Measurements from ENCODE around the gene THEMIS.

THEMIS gene

GRCh38 chr6:127762284-127762683 is 138.6 kb downstream of the THEMIS start:
- Histone ChIP-seq H3K27ac (ENCODE audit: low read depth, low read length) (no peak overlapping the region), H3K9ac (ENCODE audit: low read length in 5 of 5) (no peak overlapping the region), H3K9me3 (ENCODE audit: control insufficient read depth in 5 of 5, low read length in 5 of 5) (no peaks in the 10 kb centered on the region), H3K4me1 (ENCODE audit: control insufficient read depth in 5 of 5, insufficient read depth in 5 of 5, low read length in 5 of 5) (no peaks in the 10 kb centered on the region), H3K36me3 (ENCODE audit: control insufficient read depth in 5 of 5, insufficient read depth in 5 of 5, low read length in 5 of 5) (no peaks in the 10 kb centered on the region), H3K27me3 (ENCODE audit: control insufficient read depth in 5 of 5, insufficient read depth in 4 of 5, low read length in 5 of 5) (no peaks in the 10 kb centered on the region), H3K4me3 (ENCODE audit: low read depth in 1 of 5, low read length in 5 of 5) (no peak overlapping the region)

- Histone ChIP-seq H3K27ac (ENCODE audit: low read depth, low read length) (no peak overlapping the region), H3K9me3 (ENCODE audit: control insufficient read depth in 5 of 5, low read length in 5 of 5) (no peaks in the 10 kb centered on the region), H3K4me3 (ENCODE audit: low read depth in 1 of 5, low read length in 5 of 5) (no peak overlapping the region), H3K27me3 (ENCODE audit: control insufficient read depth in 5 of 5, insufficient read depth in 4 of 5, low read length in 5 of 5) (no peaks in the 10 kb centered on the region), H3K4me1 (ENCODE audit: control insufficient read depth in 5 of 5, insufficient read depth in 5 of 5, low read length in 5 of 5) (no peaks in the 10 kb centered on the region), H3K36me3 (ENCODE audit: control insufficient read depth in 5 of 5, insufficient read depth in 5 of 5, low read length in 5 of 5) (no peaks in the 10 kb centered on the region), H3K9ac (ENCODE audit: low read length in 5 of 5) (no peak overlapping the region)
Observed at GRCh38 chr6:127761084-127761483, 139.8 kb downstream of the THEMIS start.

GRCh38 chr6:127749095-127749494 is 151.8 kb downstream of the THEMIS start:
- H3K27ac ChIP-seq (ENCODE audit: low read depth, low read length), result no peak overlapping the region
- no peaks in the 10 kb centered on the region for H3K27me3 ChIP-seq (ENCODE audit: control insufficient read depth in 5 of 5, insufficient read depth in 4 of 5, low read length in 5 of 5)
- H3K36me3 ChIP-seq (ENCODE audit: control insufficient read depth in 5 of 5, insufficient read depth in 5 of 5, low read length in 5 of 5), result no peaks in the 10 kb centered on the region
- H3K9me3 ChIP-seq (ENCODE audit: control insufficient read depth in 5 of 5, low read length in 5 of 5), result no peaks in the 10 kb centered on the region
- no peak overlapping the region for H3K9ac ChIP-seq (ENCODE audit: low read length in 5 of 5)
- no peak overlapping the region for H3K4me3 ChIP-seq (ENCODE audit: low read depth in 1 of 5, low read length in 5 of 5)
- no peaks in the 10 kb centered on the region for H3K4me1 ChIP-seq (ENCODE audit: control insufficient read depth in 5 of 5, insufficient read depth in 5 of 5, low read length in 5 of 5)

GRCh38 chr6:127748290-127748689 is 152.6 kb downstream of the THEMIS start:
- H3K4me1 ChIP-seq (ENCODE audit: control insufficient read depth in 5 of 5, insufficient read depth in 5 of 5, low read length in 5 of 5), result no peaks in the 10 kb centered on the region
- H3K9me3 ChIP-seq (ENCODE audit: control insufficient read depth in 5 of 5, low read length in 5 of 5), result no peaks in the 10 kb centered on the region
- H3K36me3 ChIP-seq (ENCODE audit: control insufficient read depth in 5 of 5, insufficient read depth in 5 of 5, low read length in 5 of 5), result no peaks in the 10 kb centered on the region
- H3K27ac ChIP-seq (ENCODE audit: low read depth, low read length), result no peak overlapping the region
- H3K27me3 ChIP-seq (ENCODE audit: control insufficient read depth in 5 of 5, insufficient read depth in 4 of 5, low read length in 5 of 5), result no peaks in the 10 kb centered on the region
- no peak overlapping the region for H3K9ac ChIP-seq (ENCODE audit: low read length in 5 of 5)
- H3K4me3 ChIP-seq (ENCODE audit: low read depth in 1 of 5, low read length in 5 of 5), result no peak overlapping the region

GRCh38 chr6:127738423-127738822 is 162.4 kb downstream of the THEMIS start:
- Histone ChIP-seq H3K36me3 (ENCODE audit: control insufficient read depth in 5 of 5, insufficient read depth in 5 of 5, low read length in 5 of 5) (no peaks in the 10 kb centered on the region), H3K27ac (ENCODE audit: low read depth, low read length) (no peak overlapping the region), H3K4me1 (ENCODE audit: control insufficient read depth in 5 of 5, insufficient read depth in 5 of 5, low read length in 5 of 5) (no peaks in the 10 kb centered on the region), H3K27me3 (ENCODE audit: control insufficient read depth in 5 of 5, insufficient read depth in 4 of 5, low read length in 5 of 5) (no peaks in the 10 kb centered on the region), H3K9me3 (ENCODE audit: control insufficient read depth in 5 of 5, low read length in 5 of 5) (no peaks in the 10 kb centered on the region), H3K4me3 (ENCODE audit: low read depth in 1 of 5, low read length in 5 of 5) (no peak overlapping the region), H3K9ac (ENCODE audit: low read length in 5 of 5) (no peak overlapping the region)

GRCh38 chr6:127737768-127738167 is 163.1 kb downstream of the THEMIS start:
- Histone ChIP-seq H3K27ac (ENCODE audit: low read depth, low read length) (no peak overlapping the region), H3K27me3 (ENCODE audit: control insufficient read depth in 5 of 5, insufficient read depth in 4 of 5, low read length in 5 of 5) (no peaks in the 10 kb centered on the region), H3K9ac (ENCODE audit: low read length in 5 of 5) (no peak overlapping the region), H3K4me1 (ENCODE audit: control insufficient read depth in 5 of 5, insufficient read depth in 5 of 5, low read length in 5 of 5) (no peaks in the 10 kb centered on the region), H3K36me3 (ENCODE audit: control insufficient read depth in 5 of 5, insufficient read depth in 5 of 5, low read length in 5 of 5) (no peaks in the 10 kb centered on the region), H3K4me3 (ENCODE audit: low read depth in 1 of 5, low read length in 5 of 5) (no peak overlapping the region), H3K9me3 (ENCODE audit: control insufficient read depth in 5 of 5, low read length in 5 of 5) (no peaks in the 10 kb centered on the region)

- Histone ChIP-seq H3K36me3 (ENCODE audit: control insufficient read depth in 5 of 5, insufficient read depth in 5 of 5, low read length in 5 of 5) (no peaks in the 10 kb centered on the region), H3K9ac (ENCODE audit: low read length in 5 of 5) (no peak overlapping the region), H3K4me1 (ENCODE audit: control insufficient read depth in 5 of 5, insufficient read depth in 5 of 5, low read length in 5 of 5) (no peaks in the 10 kb centered on the region), H3K27me3 (ENCODE audit: control insufficient read depth in 5 of 5, insufficient read depth in 4 of 5, low read length in 5 of 5) (no peaks in the 10 kb centered on the region), H3K9me3 (ENCODE audit: control insufficient read depth in 5 of 5, low read length in 5 of 5) (no peaks in the 10 kb centered on the region), H3K4me3 (ENCODE audit: low read depth in 1 of 5, low read length in 5 of 5) (no peak overlapping the region), H3K27ac (ENCODE audit: low read depth, low read length) (no peak overlapping the region)
Observed at GRCh38 chr6:127737009-127737486, 163.8 kb downstream of the THEMIS start.

GRCh38 chr6:127732927-127733326 is 167.9 kb downstream of the THEMIS start:
- Histone ChIP-seq H3K4me1 (ENCODE audit: control insufficient read depth in 5 of 5, insufficient read depth in 5 of 5, low read length in 5 of 5) (no peaks in the 10 kb centered on the region), H3K27ac (ENCODE audit: low read depth, low read length) (no peak overlapping the region), H3K9me3 (ENCODE audit: control insufficient read depth in 5 of 5, low read length in 5 of 5) (no peaks in the 10 kb centered on the region), H3K4me3 (ENCODE audit: low read depth in 1 of 5, low read length in 5 of 5) (no peak overlapping the region), H3K27me3 (ENCODE audit: control insufficient read depth in 5 of 5, insufficient read depth in 4 of 5, low read length in 5 of 5) (no peaks in the 10 kb centered on the region), H3K9ac (ENCODE audit: low read length in 5 of 5) (no peak overlapping the region), H3K36me3 (ENCODE audit: control insufficient read depth in 5 of 5, insufficient read depth in 5 of 5, low read length in 5 of 5) (no peaks in the 10 kb centered on the region)

GRCh38 chr6:127727260-127727953 is 173.5 kb downstream of the THEMIS start:
- Histone ChIP-seq H3K36me3 (ENCODE audit: control insufficient read depth in 5 of 5, insufficient read depth in 5 of 5, low read length in 5 of 5) (no peaks in the 10 kb centered on the region), H3K27me3 (ENCODE audit: control insufficient read depth in 5 of 5, insufficient read depth in 4 of 5, low read length in 5 of 5) (peaks cover 0 to 3% (median 0%) of the 10 kb centered on the region in 5 donors), H3K9ac (ENCODE audit: low read length in 5 of 5) (no peak overlapping the region)

GRCh38 chr6:127725821-127726220 is 175.0 kb downstream of the THEMIS start:
- H3K9ac ChIP-seq (ENCODE audit: low read length in 5 of 5), result no peak overlapping the region
- no peaks in the 10 kb centered on the region for H3K9me3 ChIP-seq (ENCODE audit: control insufficient read depth in 5 of 5, low read length in 5 of 5)
- H3K36me3 ChIP-seq (ENCODE audit: control insufficient read depth in 5 of 5, insufficient read depth in 5 of 5, low read length in 5 of 5), result no peaks in the 10 kb centered on the region
- H3K27me3 ChIP-seq (ENCODE audit: control insufficient read depth in 5 of 5, insufficient read depth in 4 of 5, low read length in 5 of 5), result peaks cover 0 to 3% (median 0%) of the 10 kb centered on the region in 5 donors
- no peak overlapping the region for H3K4me3 ChIP-seq (ENCODE audit: low read depth in 1 of 5, low read length in 5 of 5)
- no peaks in the 10 kb centered on the region for H3K4me1 ChIP-seq (ENCODE audit: control insufficient read depth in 5 of 5, insufficient read depth in 5 of 5, low read length in 5 of 5)
- H3K27ac ChIP-seq (ENCODE audit: low read depth, low read length), result no peak overlapping the region

More at GRCh38 chr6:127727260-127727953, 173.5 kb downstream of the THEMIS start:
- Histone ChIP-seq H3K9me3 (ENCODE audit: control insufficient read depth in 5 of 5, low read length in 5 of 5) (no peaks in the 10 kb centered on the region), H3K27ac (ENCODE audit: low read depth, low read length) (no peak overlapping the region), H3K4me3 (ENCODE audit: low read depth in 1 of 5, low read length in 5 of 5) (no peak overlapping the region), H3K4me1 (ENCODE audit: control insufficient read depth in 5 of 5, insufficient read depth in 5 of 5, low read length in 5 of 5) (no peaks in the 10 kb centered on the region)

All from subcutaneous abdominal adipose tissue (tissue), 5 donors.